Common myeloid progenitor, CD34-positive (primary cell): ENCODE results near the gene ADCY5.

Experiments
- CTCF ChIA-PET: fragments of 350-600 bp; sonication (Branson Sonifier 250); formaldehyde crosslinking; loops from one replicate; lab custom pipeline; 2021; ENCODE audit warnings: antibody characterized with exemption; lab: Charles Lee
- POLR2A ChIA-PET: fragments of 350-600 bp; sonication (Branson Sonifier 250); formaldehyde crosslinking; loops from one replicate; lab custom pipeline; 2021; ENCODE audit warnings: antibody characterized with exemption; lab: Charles Lee
- DNase-seq, 3 donors: peaks; one replicate each; pipeline versions ENCODE4 v3.0.0 to v3.0.0-alpha.2; 2013
- H3K27ac ChIP-seq, 2 experiments: 1 replicate in 1 of 2; 2 replicates in 1 of 2; pipeline ENCODE4 v1.7.0; 2013; ENCODE audit warnings: inconsistent platforms in 2 of 2, low read length in 2 of 2, mild to moderate bottlenecking in 2 of 2, low read depth in 1 of 2, moderate library complexity in 1 of 2; ENCODE audit not compliant: severe bottlenecking in 2 of 2, insufficient read depth in 1 of 2, poor library complexity in 1 of 2
- H3K27me3 ChIP-seq, 5 experiments: replicated peaks in 2 of 5; 1 replicate in 3 of 5; 2 replicates in 2 of 5; pipeline versions ENCODE4 v1.6.1 to v1.7.0; 2013; ENCODE audit warnings: low read length in 4 of 5, mild to moderate bottlenecking in 2 of 5, moderate library complexity in 2 of 5, inconsistent platforms in 1 of 5; ENCODE audit not compliant: insufficient read depth in 5 of 5, control insufficient read depth in 4 of 5
- H3K36me3 ChIP-seq, 4 experiments: 1 replicate in 2 of 4; 2 replicates in 2 of 4; pipeline versions ENCODE4 v1.6.1 to v1.7.0; 2013; ENCODE audit warnings: low read length in 3 of 4, control low read depth in 1 of 4, mild to moderate bottlenecking in 1 of 4; ENCODE audit not compliant: control insufficient read depth in 4 of 4, insufficient read depth in 4 of 4
- H3K4me1 ChIP-seq, 4 experiments: 1 replicate in 3 of 4; 2 replicates in 1 of 4; pipeline versions ENCODE4 v1.6.1 to v1.7.1; 2013; ENCODE audit warnings: low read length in 3 of 4, mild to moderate bottlenecking in 3 of 4, control low read depth in 1 of 4, inconsistent platforms in 1 of 4, moderate library complexity in 1 of 4; ENCODE audit not compliant: control insufficient read depth in 4 of 4, insufficient read depth in 4 of 4; ENCODE audit errors: control extremely low read depth in 1 of 4
- H3K4me3 ChIP-seq, 7 experiments: 1 replicate in 4 of 7; 2 replicates in 3 of 7; pipeline versions ENCODE4 v1.5.1 to v1.7.0; 2013; ENCODE audit warnings: mild to moderate bottlenecking in 7 of 7, low read length in 6 of 7, moderate library complexity in 6 of 7, inconsistent platforms in 2 of 7, low read depth in 2 of 7, control low read depth in 1 of 7; ENCODE audit not compliant: insufficient read depth in 4 of 7, control insufficient read depth in 1 of 7; ENCODE audit errors: extremely low read depth in 1 of 7
- H3K9me3 ChIP-seq, 5 experiments: 1 replicate in 4 of 5; 2 replicates in 1 of 5; pipeline versions ENCODE4 v1.6.1 to v1.7.1; 2013; ENCODE audit warnings: low read length in 4 of 5, mild to moderate bottlenecking in 2 of 5, inconsistent platforms in 1 of 5, low read depth in 1 of 5, moderate library complexity in 1 of 5; ENCODE audit not compliant: control insufficient read depth in 4 of 5, insufficient read depth in 2 of 5; ENCODE audit errors: control extremely low read depth in 1 of 5
- WGBS: methylation state at CpG from one replicate; pipeline ENCODE4 v1.1.5; 2013; ENCODE audit not compliant: insufficient coverage; 5-methylcytosine and 5-hydroxymethylcytosine counted together

ADCY5 gene

DNA sequence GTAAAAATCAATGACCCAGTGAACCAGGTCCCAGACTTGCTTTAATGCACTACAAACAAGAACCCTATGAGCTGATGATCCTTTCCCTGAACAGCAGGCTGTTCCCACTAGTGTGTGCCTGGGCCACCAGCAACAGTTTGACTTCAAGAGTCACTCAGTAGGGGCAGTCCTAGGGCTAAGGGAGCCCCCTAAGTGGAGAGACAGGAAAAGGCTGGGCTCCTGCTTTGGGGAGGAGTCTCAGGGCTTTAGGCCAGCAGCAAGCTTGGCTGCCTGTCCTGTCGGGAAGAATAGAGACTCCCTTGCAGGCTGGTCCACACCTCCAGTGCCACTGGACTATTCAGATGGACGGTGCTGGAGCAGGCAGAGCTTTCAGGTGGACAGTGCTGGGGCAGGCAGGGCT is 29.4 kb upstream of the ADCY5 start:
- WGBS = 0% methylated on average over 1 of the region's 2 CpGs
- peaks cover 0 to 8% (median 0%) of the 10 kb centered on the region in 4 experiments for H3K4me1 ChIP-seq
- DNase-seq = no peak
- H3K27ac ChIP-seq = no peak overlapping the region
- H3K9me3 ChIP-seq = no peaks in the 10 kb centered on the region
- ChIA-PET CTCF (interaction anchor here (1.7 kb wide), 1 partner anchor 13 kb away, joined by 4 read pairs; no protein-coding TSS in a partner anchor), POLR2A (no interaction called here)
- H3K4me3 ChIP-seq = no peak overlapping the region
- H3K36me3 ChIP-seq = no peaks in the 10 kb centered on the region
- H3K27me3 ChIP-seq = peaks cover 0 to 17% (median 13%) of the 10 kb centered on the region in 5 experiments

DNA sequence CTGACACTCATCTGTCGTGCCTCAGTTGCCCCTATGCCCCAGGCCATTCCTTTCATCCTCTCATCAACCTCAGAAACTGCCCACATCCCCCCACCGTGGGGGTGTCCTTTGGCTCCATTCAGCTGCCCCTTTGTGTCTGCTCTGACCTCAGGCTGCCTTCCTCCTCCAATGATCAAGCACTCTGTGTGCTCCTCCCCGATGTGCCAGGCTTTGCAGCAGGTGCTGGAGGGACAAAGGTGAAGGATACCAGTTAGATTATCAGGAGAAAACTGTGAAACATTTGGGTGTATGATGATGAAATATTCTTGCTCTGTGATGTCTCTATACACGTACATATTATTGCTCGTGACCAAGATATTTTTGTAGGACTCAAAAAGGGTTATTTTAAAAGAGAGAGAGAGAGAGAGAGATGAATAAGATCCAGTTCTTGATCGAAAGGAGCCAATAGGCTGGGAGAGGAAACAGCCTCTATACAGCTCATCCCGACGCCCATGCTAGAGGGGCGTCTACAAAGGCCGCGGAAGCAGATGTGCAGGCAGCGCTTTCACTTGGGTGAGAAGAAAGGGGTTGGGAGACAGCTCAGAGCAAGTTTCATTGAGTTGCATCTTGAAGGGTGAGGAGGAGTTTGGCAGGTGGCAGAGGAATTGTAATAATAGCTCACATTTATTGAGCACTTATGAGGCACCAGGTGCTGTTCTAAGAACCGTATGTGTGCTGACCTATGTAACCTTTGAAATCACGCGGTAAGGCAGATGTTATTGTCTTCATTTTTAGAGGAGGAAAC is 28.3 kb upstream of the ADCY5 start:
- H3K27me3 ChIP-seq = peaks cover 0 to 17% (median 13%) of the 10 kb centered on the region in 5 experiments
- CTCF ChIA-PET = interaction anchor here (0.5 to 1.9 kb wide), 4 partner anchors 12 to 27 kb away, joined by 3 to 4 read pairs (median 4); no protein-coding TSS in a partner anchor

DNA sequence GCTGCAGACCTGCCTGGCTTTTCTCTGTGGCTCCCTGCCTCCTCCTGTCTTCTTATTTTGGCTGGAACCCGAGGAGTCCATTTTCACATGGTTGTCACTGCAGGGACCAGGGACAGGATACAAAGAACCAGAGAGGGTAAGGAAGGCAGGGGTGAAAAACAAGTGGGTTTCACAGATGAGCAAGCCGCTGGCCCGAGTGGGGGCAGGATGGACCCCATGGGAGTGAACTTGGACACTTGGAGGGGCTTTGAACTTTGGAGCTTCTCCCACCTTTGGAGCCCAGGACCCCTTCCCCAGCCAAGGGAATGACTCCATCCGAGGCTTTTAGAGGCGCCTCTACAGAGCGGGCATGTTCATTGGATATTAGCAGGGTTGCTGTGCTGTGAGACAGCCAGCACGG is 26.9 kb upstream of the ADCY5 start:
- no peaks in the 10 kb centered on the region for H3K9me3 ChIP-seq
- CTCF ChIA-PET = interaction anchor here (0.9 to 1.6 kb wide), 3 partner anchors 9 to 18 kb away, joined by 3 to 4 read pairs (median 4); no protein-coding TSS in a partner anchor
- DNase-seq = no peak
- H3K4me1 ChIP-seq = peaks cover 0 to 6% (median 0%) of the 10 kb centered on the region in 4 experiments
- no peak overlapping the region for H3K27ac ChIP-seq
- H3K4me3 ChIP-seq = no peak overlapping the region
- WGBS = 87% methylated on average over 3 of the region's 7 CpGs
- POLR2A ChIA-PET = no interaction called here
- H3K27me3 ChIP-seq = peaks cover 0 to 17% (median 13%) of the 10 kb centered on the region in 5 experiments
- no peaks in the 10 kb centered on the region for H3K36me3 ChIP-seq

More for the DNA sequence above, 28.3 kb upstream of the ADCY5 start:
- Histone ChIP-seq H3K36me3 (no peaks in the 10 kb centered on the region), H3K4me3 (no peak overlapping the region), H3K4me1 (peaks cover 0 to 8% (median 0%) of the 10 kb centered on the region in 4 experiments), H3K27ac (no peak overlapping the region), H3K9me3 (no peaks in the 10 kb centered on the region)
- DNase-seq = no peak
- POLR2A ChIA-PET = no interaction called here
- WGBS = 94% methylated on average over 12 of the region's 15 CpGs

DNA sequence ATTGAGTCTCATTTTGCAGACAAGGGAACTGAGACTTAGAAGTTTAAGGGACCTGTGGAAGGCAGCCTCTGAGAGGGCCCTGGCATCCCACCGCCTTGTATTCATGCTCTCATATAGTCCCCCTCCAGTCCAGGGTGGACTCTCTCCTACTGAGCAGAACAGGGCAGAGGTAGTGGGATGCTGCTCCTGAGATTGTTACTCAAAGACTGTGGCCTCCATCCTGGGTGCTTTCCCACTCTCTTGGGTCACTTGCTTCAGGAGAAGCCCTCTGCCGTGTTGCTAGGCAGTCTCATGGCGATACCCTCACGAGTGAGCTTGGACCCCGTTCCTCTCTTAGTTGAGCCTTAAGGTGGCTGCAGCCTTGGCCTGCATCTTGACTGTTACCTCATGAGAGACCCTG is 22.2 kb upstream of the ADCY5 start:
- no peaks in the 10 kb centered on the region for H3K4me1 ChIP-seq
- WGBS = 100% methylated on average over 5 of the region's 5 CpGs
- CTCF ChIA-PET = no interaction called here
- no peaks in the 10 kb centered on the region for H3K9me3 ChIP-seq
- H3K27me3 ChIP-seq = peaks cover 0 to 20% (median 13%) of the 10 kb centered on the region in 5 experiments
- DNase-seq = no peak
- no peak overlapping the region for H3K4me3 ChIP-seq
- no peak overlapping the region for H3K27ac ChIP-seq
- H3K36me3 ChIP-seq = no peaks in the 10 kb centered on the region
- POLR2A ChIA-PET = no interaction called here

DNA sequence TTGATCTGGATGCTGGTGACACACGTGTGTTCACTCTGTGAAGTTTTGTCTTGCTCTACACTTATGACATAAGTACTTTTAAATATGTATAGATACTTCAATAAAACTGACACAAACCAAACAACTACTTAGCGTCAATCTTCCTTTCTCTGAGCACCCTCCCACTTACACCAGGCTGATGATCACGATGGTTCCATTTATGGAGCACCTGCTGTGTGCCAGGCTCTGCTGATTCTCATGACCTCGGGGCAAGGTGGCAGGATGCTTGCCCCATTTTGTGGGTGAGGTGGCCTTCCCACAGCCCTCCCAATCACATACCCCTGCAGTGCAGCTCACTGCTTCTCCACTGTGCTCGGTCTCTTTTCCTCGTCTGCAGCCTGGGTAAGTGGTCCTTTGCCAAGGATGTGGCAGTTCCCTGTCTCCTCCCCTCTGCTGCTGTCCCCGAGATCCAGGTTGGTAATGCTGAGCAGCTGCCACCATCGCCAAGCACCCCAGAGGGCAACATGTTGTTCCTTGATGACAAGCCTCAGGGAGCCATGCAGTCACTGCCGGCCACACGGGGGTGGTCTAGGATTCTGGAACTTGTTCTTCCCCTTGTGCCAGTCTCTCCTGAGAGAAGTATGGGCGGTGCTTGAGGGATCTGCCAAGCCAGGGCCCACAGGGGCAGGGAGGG is 20.6 kb upstream of the ADCY5 start:
- H3K27me3 ChIP-seq = peaks cover 0 to 10% (median 0%) of the 10 kb centered on the region in 5 experiments
- 91% methylated on average over 10 of the region's 11 CpGs for WGBS
- CTCF ChIA-PET = no interaction called here

DNA sequence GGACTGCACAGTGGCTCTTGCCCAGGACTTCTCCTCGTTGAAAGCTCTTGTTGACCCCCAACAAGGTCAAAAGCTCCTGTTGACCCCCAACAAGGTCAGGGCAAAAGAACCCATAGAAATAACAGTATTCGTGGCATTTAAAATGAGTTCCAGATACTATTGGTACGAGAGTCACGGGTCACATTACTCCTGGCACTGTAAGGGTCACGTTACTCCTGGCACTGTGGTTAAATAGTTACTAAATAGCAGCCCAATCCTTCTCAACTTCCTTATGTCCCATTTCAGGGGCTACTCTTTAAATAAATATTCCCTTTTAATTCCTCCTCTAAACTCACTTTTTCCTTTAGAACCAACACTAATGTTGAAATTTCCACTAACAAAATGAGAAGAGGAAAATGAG is 18.2 kb upstream of the ADCY5 start:
- no peak for DNase-seq
- Histone ChIP-seq H3K4me3 (no peak overlapping the region), H3K9me3 (no peaks in the 10 kb centered on the region), H3K27ac (no peak overlapping the region), H3K27me3 (peaks cover 0 to 12% (median 3%) of the 10 kb centered on the region in 5 experiments), H3K4me1 (no peaks in the 10 kb centered on the region), H3K36me3 (no peaks in the 10 kb centered on the region)
- POLR2A ChIA-PET = no interaction called here
- CTCF ChIA-PET = interaction anchor here (0.8 to 1.6 kb wide), 2 partner anchors 9 to 22 kb away, joined by 3 to 5 read pairs; no protein-coding TSS in a partner anchor
- 97% methylated on average over 5 of the region's 5 CpGs for WGBS

More for the DNA sequence above, 20.6 kb upstream of the ADCY5 start:
- Histone ChIP-seq H3K4me3 (no peak overlapping the region), H3K9me3 (no peaks in the 10 kb centered on the region), H3K4me1 (no peaks in the 10 kb centered on the region), H3K36me3 (no peaks in the 10 kb centered on the region), H3K27ac (no peak overlapping the region)
- no peak for DNase-seq
- POLR2A ChIA-PET = no interaction called here
